Right ventricle myocardium superior (tissue), 1 donor: ENCODE results near the gene HDAC4. TPM values are rescaled to one million over a fixed set of nuclear protein-coding genes. Genes with fewer than 3 reads are reported as not detected.

Experiments used
- ATAC-seq: fragments of 200-7000 bp; cut with Tn5 transposase; one replicate; pipeline ENCODE4 v1.9.1; 2020; ENCODE audit warnings: mild to moderate bottlenecking; ENCODE audit not compliant: poor library complexity
- DNase-seq: peaks from one replicate; pipeline ENCODE4 v3.0.0-alpha.2; 2020
- intact Hi-C: fragments of 100-400 bp; cut with DNase I; formaldehyde crosslinking; loops from one replicate; pipeline ENCODE4 v1.11.2; 2022
- total RNA-seq: library from RNA; stranded (reverse); fragmentation: NEBNext Ultra II Directional; extraction: Animal tissue kit (Norgen Biotek cat#: 25700); gene quantifications from one replicate; pipeline ENCODE4 v1.2.1, GENCODE V29; 2021
- donor health status: DM: no; HTN: yes; CAD: no; lungs with severe emphysema.

HDAC4 gene
- total RNA-seq, 1 donor from 2014 or later: 24.9 TPM

GRCh38 chr2:239362507-239362906 lies 38.3 kb downstream of the HDAC4 start:
- peak; percentile 6 for ATAC-seq
- no peak for DNase-seq
- intact Hi-C loops: no loop called here

GRCh38 chr2:239361311-239361642 lies 39.5 kb downstream of the HDAC4 start:
- DNase-seq (no peak), ATAC-seq (no peak)
- intact Hi-C loops: no loop called here

GRCh38 chr2:239360421-239361310 lies 40.2 kb downstream of the HDAC4 start:
- no peak for ATAC-seq
- no peak for DNase-seq
- intact Hi-C loops: no loop called here

GRCh38 chr2:239360008-239360407 lies 40.8 kb downstream of the HDAC4 start:
- intact Hi-C loops: no loop called here
- DNase-seq (no peak), ATAC-seq (no peak)

GRCh38 chr2:239359196-239359912 lies 41.5 kb downstream of the HDAC4 start:
- intact Hi-C loops: no loop called here
- ATAC-seq: no peak
- DNase-seq: no peak

GRCh38 chr2:239358062-239358754 lies 42.6 kb downstream of the HDAC4 start:
- ATAC-seq (peak; percentile 34), DNase-seq (no peak)
- intact Hi-C loops: no loop called here

- ATAC-seq (peak; percentile 79), DNase-seq (no peak)
Observed at GRCh38 chr2:239355724-239356123, 45.1 kb downstream of the HDAC4 start.

GRCh38 chr2:239355139-239355538 lies 45.7 kb downstream of the HDAC4 start:
- no peak for DNase-seq
- ATAC-seq: peak; percentile 50
- intact Hi-C loops: no loop called here

More at GRCh38 chr2:239355724-239356123, 45.1 kb downstream of the HDAC4 start:
- intact Hi-C loops: no loop called here

- intact Hi-C loops: no loop called here
- ATAC-seq (no peak), DNase-seq (no peak)
Observed at GRCh38 chr2:239354791-239355136, 46.1 kb downstream of the HDAC4 start.

GRCh38 chr2:239354132-239354790 lies 46.6 kb downstream of the HDAC4 start:
- intact Hi-C loops: no loop called here
- no peak for ATAC-seq

GRCh38 chr2:239353692-239354091 lies 47.1 kb downstream of the HDAC4 start:
- intact Hi-C loops: no loop called here

More at GRCh38 chr2:239354132-239354790, 46.6 kb downstream of the HDAC4 start:
- DNase-seq: no peak

GRCh38 chr2:239351687-239352086 lies 49.1 kb downstream of the HDAC4 start:
- intact Hi-C loops: no loop called here
- no peak for ATAC-seq
- no peak for DNase-seq

More at GRCh38 chr2:239353692-239354091, 47.1 kb downstream of the HDAC4 start:
- ATAC-seq: no peak
- no peak for DNase-seq

GRCh38 chr2:239349453-239350135 lies 51.2 kb downstream of the HDAC4 start:
- peak; percentile 11 for ATAC-seq
- DNase-seq: peak; percentile 32
- intact Hi-C loops: no loop called here

GRCh38 chr2:239348563-239349452 lies 52.0 kb downstream of the HDAC4 start:
- intact Hi-C loops: no loop called here
- ATAC-seq: peak; percentile 53
- no peak for DNase-seq

- intact Hi-C loops: no loop called here
- ATAC-seq (no peak), DNase-seq (no peak)
Observed at GRCh38 chr2:239346676-239347075, 54.1 kb downstream of the HDAC4 start.

- DNase-seq (no peak), ATAC-seq (no peak)
- intact Hi-C loops: no loop called here
Observed at GRCh38 chr2:239345251-239345650, 55.6 kb downstream of the HDAC4 start.

GRCh38 chr2:239344857-239345216 lies 56.0 kb downstream of the HDAC4 start:
- ATAC-seq (peak; percentile 61), DNase-seq (peak; percentile 74)
- intact Hi-C loops: no loop called here
